ENCODE measurements around the gene TSEN54. TPM values are rescaled to one million over a fixed set of nuclear protein-coding genes. Genes with fewer than 3 reads are reported as not detected.
"Not testable (repeated sequence)": the region's sequence is repeated elsewhere in the genome, so short reads cannot be mapped to it uniquely, and the experiment has no call there.

The TSEN54 gene
- total RNA-seq, 1 experiment from 2014 or later: 42.6 TPM

GRCh38 chr17:75517297-75517865 lies 1.1 kb downstream of the TSEN54 start:
- peak overlapping the region; percentile 85 for H2AFZ ChIP-seq
- H3K9me3 ChIP-seq (ENCODE audit: insufficient read depth, low read depth): no peaks in the 10 kb centered on the region
- TSS peak; percentile 33 for BruUV-seq (replicated peaks)
- H4K20me1 ChIP-seq (ENCODE audit: insufficient read depth): 0 out of 2 replicates have a peak, but pooled peaks cover 12% of the 10 kb centered on the region
- H3K9me2 ChIP-seq (ENCODE audit: insufficient read depth): no peaks in the 10 kb centered on the region
- DNase-seq: peak; percentile 28 to 53
- 0 out of 2 replicates have a peak, but pooled peaks cover 9% of the 10 kb centered on the region for H3K36me3 ChIP-seq (ENCODE audit: low read depth)
- H3K79me2 ChIP-seq (ENCODE audit: low read depth): peaks cover 32% of the 10 kb centered on the region
- H3K4me2 ChIP-seq: peak overlapping the region; percentile 98
- ChIA-PET POLR2A (ENCODE audit: unreplicated experiment) (no interaction called here), CTCF (interaction anchor here (1.1 to 1.3 kb wide), 2 partner anchors 9 to 90 kb away, joined by 4 read pairs; no protein-coding TSS in a partner anchor)
- intact Hi-C loops (cut with micrococcal nuclease; ENCODE audit: unreplicated experiment): loop anchor here (5.0 to 10.0 kb wide), 3 partner anchors 85 to 253 kb away; partner anchors contain the start of genes GGA3 and MRPS7
- H3K27me3 ChIP-seq (ENCODE audit: insufficient read depth, low read depth): no peaks in the 10 kb centered on the region
- H3K27ac ChIP-seq: no peak overlapping the region
- peak overlapping the region; percentile 89 for H3K4me3 ChIP-seq
- peaks cover 30% of the 10 kb centered on the region; the same call in 1 of the 2 replicates for H3F3A ChIP-seq (ENCODE audit: insufficient read depth, low read depth)
- TF ChIP-seq, protein P1, sequence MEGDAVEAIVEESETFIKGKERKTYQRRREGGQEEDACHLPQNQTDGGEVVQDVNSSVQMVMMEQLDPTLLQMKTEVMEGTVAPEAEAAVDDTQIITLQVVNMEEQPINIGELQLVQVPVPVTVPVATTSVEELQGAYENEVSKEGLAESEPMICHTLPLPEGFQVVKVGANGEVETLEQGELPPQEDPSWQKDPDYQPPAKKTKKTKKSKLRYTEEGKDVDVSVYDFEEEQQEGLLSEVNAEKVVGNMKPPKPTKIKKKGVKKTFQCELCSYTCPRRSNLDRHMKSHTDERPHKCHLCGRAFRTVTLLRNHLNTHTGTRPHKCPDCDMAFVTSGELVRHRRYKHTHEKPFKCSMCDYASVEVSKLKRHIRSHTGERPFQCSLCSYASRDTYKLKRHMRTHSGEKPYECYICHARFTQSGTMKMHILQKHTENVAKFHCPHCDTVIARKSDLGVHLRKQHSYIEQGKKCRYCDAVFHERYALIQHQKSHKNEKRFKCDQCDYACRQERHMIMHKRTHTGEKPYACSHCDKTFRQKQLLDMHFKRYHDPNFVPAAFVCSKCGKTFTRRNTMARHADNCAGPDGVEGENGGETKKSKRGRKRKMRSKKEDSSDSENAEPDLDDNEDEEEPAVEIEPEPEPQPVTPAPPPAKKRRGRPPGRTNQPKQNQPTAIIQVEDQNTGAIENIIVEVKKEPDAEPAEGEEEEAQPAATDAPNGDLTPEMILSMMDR (conservative IDR thresholded peaks at IDR 0.05): no peak
- TF ChIP-seq EZH2 (IDR thresholded peaks at IDR 0.05; ENCODE audit: low read depth): no peak
- H3K4me1 ChIP-seq (replicated peaks; ENCODE audit: insufficient read depth): peaks cover 34% of the 10 kb centered on the region

DNA sequence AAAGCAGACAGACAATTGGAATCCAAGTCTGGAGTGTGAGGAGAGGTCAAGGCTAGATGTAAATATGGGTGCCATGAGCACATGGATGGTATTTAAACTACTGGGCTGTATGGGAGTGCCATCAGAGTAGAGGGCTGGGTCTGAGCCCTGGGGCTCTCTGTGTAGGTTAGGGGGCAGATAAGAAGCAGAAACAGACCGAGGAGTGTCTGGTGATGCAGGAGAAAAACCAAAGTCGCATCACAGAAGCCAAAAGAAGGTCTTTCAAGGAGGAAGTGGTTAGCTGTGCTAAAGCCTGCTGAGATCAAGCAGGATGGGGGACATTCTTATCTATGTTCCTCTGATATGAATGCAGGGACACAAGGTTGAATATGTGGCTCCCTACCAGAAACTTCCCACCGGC lies 1.9 kb downstream of the TSEN54 start:
- no peak for DNase-seq
- H3K9me2 ChIP-seq (ENCODE audit: insufficient read depth): no peaks in the 10 kb centered on the region
- H3K9me3 ChIP-seq (ENCODE audit: insufficient read depth, low read depth): no peaks in the 10 kb centered on the region
- peak overlapping the region; percentile 98; the same call in 1 of the 2 replicates for H3K4me2 ChIP-seq
- H3K4me1 ChIP-seq (replicated peaks; ENCODE audit: insufficient read depth): peaks cover 28% of the 10 kb centered on the region
- 0 out of 2 replicates have a peak, but pooled peaks cover 9% of the 10 kb centered on the region for H3K36me3 ChIP-seq (ENCODE audit: low read depth)
- intact Hi-C loops (cut with micrococcal nuclease; ENCODE audit: unreplicated experiment): loop anchor here (5.0 to 10.0 kb wide), 3 partner anchors 84 to 253 kb away; partner anchors contain the start of genes GGA3 and MRPS7
- no TSS peak for BruUV-seq (replicated peaks)
- H3K79me2 ChIP-seq (ENCODE audit: low read depth): peaks cover 32% of the 10 kb centered on the region
- no peak overlapping the region for H3K4me3 ChIP-seq
- H4K20me1 ChIP-seq (ENCODE audit: insufficient read depth): 0 out of 2 replicates have a peak, but pooled peaks cover 10% of the 10 kb centered on the region
- TF ChIP-seq, protein P1 (conservative IDR thresholded peaks at IDR 0.05): no peak
- TF ChIP-seq EZH2 (IDR thresholded peaks at IDR 0.05; ENCODE audit: low read depth): no peak
- no peak overlapping the region for H3K27ac ChIP-seq
- H3F3A ChIP-seq (ENCODE audit: insufficient read depth, low read depth): peaks cover 22% of the 10 kb centered on the region; the same call in 1 of the 2 replicates
- ChIA-PET CTCF (no interaction called here), POLR2A (ENCODE audit: unreplicated experiment) (no interaction called here)
- H3K27me3 ChIP-seq (ENCODE audit: insufficient read depth, low read depth): no peaks in the 10 kb centered on the region
- no peak overlapping the region for H2AFZ ChIP-seq

DNA sequence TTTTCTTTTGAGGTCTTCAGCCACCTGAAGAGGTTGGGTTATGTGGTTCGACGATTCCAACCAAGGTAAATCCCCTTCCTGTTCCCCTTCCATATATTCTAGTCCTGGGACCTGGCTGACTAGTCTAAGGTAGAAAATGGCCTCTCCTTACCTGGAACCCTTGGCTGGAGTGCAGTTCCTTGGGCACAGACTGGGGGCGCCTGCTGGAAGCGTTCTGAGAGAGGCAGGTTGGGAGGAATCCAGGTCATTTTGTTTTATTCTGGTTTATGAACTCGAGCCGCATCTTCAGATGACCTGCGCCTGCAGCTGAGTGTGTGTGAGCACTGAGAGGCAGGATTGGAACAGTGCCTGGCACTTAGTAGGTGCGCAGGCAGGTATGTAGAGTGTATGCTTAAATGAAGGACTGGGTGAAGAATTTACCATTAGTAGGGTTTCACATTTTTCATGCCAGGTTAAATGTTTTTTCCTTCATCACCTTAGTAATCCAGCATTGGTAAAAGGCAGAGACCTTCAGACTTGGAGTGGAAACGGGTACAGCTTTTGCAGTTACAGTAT lies 2.7 kb downstream of the TSEN54 start:
- Histone ChIP-seq H3K9me2 (ENCODE audit: insufficient read depth) (no peaks in the 10 kb centered on the region), H2AFZ (no peak overlapping the region), H3K36me3 (ENCODE audit: low read depth) (0 out of 2 replicates have a peak, but pooled peaks cover 9% of the 10 kb centered on the region), H3K9me3 (ENCODE audit: insufficient read depth, low read depth) (no peaks in the 10 kb centered on the region), H3K4me2 (no peak overlapping the region), H4K20me1 (ENCODE audit: insufficient read depth) (0 out of 2 replicates have a peak, but pooled peaks cover 8% of the 10 kb centered on the region), H3K4me1 (replicated peaks; ENCODE audit: insufficient read depth) (peaks cover 20% of the 10 kb centered on the region), H3K4me3 (no peak overlapping the region), H3F3A (ENCODE audit: insufficient read depth, low read depth) (peaks cover 13% of the 10 kb centered on the region; the same call in 1 of the 2 replicates), H3K79me2 (ENCODE audit: low read depth) (peaks cover 24% of the 10 kb centered on the region), H3K27me3 (ENCODE audit: insufficient read depth, low read depth) (no peaks in the 10 kb centered on the region), H3K27ac (no peak overlapping the region)
- no peak for DNase-seq
- BruUV-seq (replicated peaks): no TSS peak
- CTCF ChIA-PET: no interaction called here
- no peak for TF ChIP-seq EZH2 (IDR thresholded peaks at IDR 0.05; ENCODE audit: low read depth)
- TF ChIP-seq, protein P1 (conservative IDR thresholded peaks at IDR 0.05): no peak; the same call in 1 of the 2 replicates
- POLR2A ChIA-PET (ENCODE audit: unreplicated experiment): no interaction called here
- intact Hi-C loops (cut with micrococcal nuclease; ENCODE audit: unreplicated experiment): loop anchor here (5.0 to 10.0 kb wide), 3 partner anchors 83 to 254 kb away; partner anchors contain the start of genes GGA3 and MRPS7

GRCh38 chr17:75520413-75520812 lies 4.1 kb downstream of the TSEN54 start:
- H3K36me3 ChIP-seq (ENCODE audit: low read depth); H3K27me3 ChIP-seq (ENCODE audit: insufficient read depth, low read depth); H3K27ac ChIP-seq; H3K9me2 ChIP-seq (ENCODE audit: insufficient read depth); H3K4me2 ChIP-seq; intact Hi-C loops (cut with micrococcal nuclease; ENCODE audit: unreplicated experiment); H4K20me1 ChIP-seq (ENCODE audit: insufficient read depth); DNase-seq; BruUV-seq (replicated peaks); H2AFZ ChIP-seq; H3K9me3 ChIP-seq (ENCODE audit: insufficient read depth, low read depth); H3K4me3 ChIP-seq: not testable (repeated sequence)
- peaks cover 19% of the 10 kb centered on the region for H3K4me1 ChIP-seq (replicated peaks; ENCODE audit: insufficient read depth)
- ChIA-PET CTCF (interaction anchor here (0.7 kb wide), 1 partner anchor 62 kb away, joined by 12 read pairs; no protein-coding TSS in a partner anchor), POLR2A (ENCODE audit: unreplicated experiment) (interaction anchor here (1.1 kb wide), 1 partner anchor 30 kb away, joined by 18 read pairs; no protein-coding TSS in a partner anchor)
- H3F3A ChIP-seq (ENCODE audit: insufficient read depth, low read depth): peaks cover 15% of the 10 kb centered on the region; the same call in 1 of the 2 replicates
- peaks cover 19% of the 10 kb centered on the region for H3K79me2 ChIP-seq (ENCODE audit: low read depth)

Measured in PC-9 (cell line).